Hematopoietic multipotent progenitor cell treated with erythropoietin and hydrocortisone succinate and interleukin-3 and kit ligand, for 15 days (in vitro differentiated cells): ENCODE measurements around the gene P2RX7.
A peak's percentile ranks its signal among the peaks of the same experiment; 100 is the strongest.

ENCODE experiments used
- DNase-seq: peaks from one replicate; pipeline ENCODE4 v3.0.0-alpha.2; 2015; ENCODE audit warnings: low spot score

The P2RX7 gene

DNA sequence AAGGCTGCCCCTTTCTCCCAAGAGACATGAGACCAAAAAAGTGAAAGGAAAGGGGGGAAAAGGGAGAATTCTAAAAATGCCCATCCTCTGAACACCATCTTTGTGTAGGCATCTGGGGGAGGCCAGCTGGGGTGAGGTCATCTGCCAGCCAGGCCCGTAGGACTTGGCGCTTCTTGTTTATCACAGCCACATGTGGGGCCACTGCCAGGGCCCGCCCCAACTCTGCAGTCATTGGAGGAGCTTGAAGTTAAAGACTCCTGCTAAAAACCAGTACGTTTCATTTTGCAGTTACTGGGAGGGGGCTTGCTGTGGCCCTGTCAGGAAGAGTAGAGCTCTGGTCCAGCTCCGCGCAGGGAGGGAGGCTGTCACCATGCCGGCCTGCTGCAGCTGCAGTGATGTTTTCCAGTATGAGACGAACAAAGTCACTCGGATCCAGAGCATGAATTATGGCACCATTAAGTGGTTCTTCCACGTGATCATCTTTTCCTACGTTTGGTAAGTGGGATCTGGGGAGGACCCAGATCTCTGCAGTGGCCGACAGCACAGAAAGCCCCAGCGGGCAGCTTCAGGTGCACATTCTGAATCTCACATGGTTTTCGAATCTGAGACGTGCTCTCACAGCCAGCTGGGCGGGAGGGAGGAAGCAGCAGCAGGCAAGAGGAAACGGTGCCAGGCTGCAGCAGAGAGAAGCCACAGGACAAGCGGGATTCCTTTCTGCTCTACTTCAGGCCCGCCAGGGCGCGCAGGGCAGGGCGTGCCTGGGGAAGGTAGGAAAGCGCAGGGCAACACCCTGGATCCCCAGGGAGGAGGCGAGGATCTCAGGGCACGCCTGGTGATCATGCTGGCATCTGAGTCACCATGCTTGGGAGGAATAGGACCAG, at the start of gene P2RX7:
Gene P2RX7, plus strand, starts transcription at position 276 of the 881 bp plus-strand sequence. Its CDS starts 95 bp downstream, at position 371.
- peak; percentile 40 for DNase-seq

DNA sequence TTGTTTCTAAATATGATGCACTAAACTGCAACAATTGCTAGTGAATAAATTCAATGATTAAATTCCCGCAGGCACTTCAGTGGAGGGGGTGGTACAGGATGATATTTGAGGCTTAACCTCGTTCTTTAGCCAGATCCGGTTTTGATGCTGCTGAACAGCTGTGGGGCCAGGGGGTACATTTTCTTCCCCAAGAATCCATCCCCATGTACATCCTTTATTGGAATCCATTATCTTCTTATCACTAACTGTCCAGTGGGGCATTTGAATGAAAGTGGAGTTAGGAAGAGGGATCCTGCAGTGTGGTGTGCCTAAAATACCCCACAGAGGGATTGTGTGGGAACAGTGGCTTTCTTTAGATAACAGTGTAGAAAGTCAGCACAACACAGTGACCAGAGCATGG, 48.4 kb upstream of the P2RX7 start:
- DNase-seq: no peak

DNA sequence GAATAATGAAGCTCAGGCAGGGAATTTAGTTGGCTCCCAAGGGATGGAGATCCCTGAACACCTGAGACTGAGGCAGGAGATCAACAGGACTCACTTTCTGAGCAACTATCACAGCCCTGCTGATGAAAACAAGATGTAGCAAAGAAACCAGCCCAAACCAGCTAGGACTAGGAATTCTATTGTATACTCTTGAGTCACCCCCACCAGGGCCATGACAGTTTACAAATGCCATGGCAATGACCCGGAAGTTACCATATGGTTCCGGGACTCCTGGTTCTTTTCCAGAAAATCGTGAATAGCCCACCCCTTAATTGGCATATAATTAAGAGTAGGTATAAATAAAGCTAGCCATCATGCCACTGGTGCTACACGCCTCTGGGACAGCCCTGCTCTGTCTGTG, 47.6 kb upstream of the P2RX7 start:
- no peak for DNase-seq

- DNase-seq: no peak
Observed at GRCh38 chr12:121085506-121086353, 46.9 kb upstream of the P2RX7 start.

DNA sequence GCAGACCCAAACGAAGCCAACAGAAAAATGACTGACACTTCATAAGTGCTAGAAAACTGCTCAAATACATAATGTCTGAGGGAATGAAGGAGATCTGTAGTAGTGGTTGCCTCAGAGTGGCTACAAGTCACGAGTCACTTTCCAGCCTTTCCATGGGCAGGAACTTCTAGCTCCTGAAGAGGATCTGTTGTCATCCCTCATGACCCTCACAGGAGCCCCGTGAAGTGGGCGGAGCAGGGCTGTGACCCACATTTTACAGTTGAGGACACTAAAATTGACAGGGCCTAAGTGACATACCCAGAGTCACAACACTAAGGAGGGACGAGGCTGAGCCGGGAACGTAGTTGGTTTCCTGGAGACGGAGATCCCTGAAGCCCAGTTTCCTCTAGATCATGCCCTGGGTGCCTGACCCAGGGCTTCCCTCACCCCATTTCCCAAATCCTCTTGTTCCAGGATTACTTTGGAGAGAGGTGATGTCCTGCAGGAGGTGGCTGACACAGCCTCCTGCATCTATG, 45.8 kb upstream of the P2RX7 start:
- no peak for DNase-seq

GRCh38 chr12:121087467-121088194, 45.0 kb upstream of the P2RX7 start:
- DNase-seq: no peak

- DNase-seq: no peak
Observed at GRCh38 chr12:121088195-121088585, 44.5 kb upstream of the P2RX7 start.

DNA sequence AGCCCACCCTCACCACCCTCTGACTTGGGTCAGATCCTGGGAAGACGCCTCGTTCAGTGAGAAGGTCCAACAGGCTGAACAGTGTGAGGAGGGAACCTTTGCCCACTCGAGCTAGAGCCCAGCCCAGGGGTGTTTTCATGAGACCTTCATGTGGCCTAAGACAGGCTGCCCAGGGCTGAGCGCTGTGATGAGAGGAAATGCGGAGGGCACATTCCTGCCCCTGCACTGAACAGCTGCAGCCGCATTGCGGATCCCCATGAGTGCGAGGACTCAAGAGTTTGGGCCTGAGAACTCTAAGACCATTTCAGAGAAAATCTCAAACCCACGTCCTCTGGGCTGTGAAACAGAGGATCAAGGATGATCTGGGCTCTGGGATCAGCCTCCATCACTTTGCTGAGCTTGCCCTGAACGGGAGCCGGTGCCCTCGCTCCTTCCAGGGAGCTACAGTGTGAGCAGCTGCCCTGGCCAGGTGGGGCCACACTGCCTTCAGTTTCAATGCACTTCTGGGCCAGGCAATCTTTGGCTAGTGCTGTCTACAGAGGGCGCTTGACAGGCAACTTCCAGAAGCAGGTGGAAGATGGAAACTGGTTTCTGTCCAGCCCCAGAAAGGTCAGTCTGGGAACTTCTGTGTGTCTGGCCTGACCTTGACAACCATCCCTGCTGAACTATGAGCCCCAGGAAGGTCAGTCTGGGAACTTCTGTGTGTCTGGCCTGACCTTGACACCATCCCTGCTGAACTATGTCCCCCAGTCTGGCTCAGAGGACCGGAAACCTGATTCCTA, 43.5 kb upstream of the P2RX7 start:
- no peak for DNase-seq

DNA sequence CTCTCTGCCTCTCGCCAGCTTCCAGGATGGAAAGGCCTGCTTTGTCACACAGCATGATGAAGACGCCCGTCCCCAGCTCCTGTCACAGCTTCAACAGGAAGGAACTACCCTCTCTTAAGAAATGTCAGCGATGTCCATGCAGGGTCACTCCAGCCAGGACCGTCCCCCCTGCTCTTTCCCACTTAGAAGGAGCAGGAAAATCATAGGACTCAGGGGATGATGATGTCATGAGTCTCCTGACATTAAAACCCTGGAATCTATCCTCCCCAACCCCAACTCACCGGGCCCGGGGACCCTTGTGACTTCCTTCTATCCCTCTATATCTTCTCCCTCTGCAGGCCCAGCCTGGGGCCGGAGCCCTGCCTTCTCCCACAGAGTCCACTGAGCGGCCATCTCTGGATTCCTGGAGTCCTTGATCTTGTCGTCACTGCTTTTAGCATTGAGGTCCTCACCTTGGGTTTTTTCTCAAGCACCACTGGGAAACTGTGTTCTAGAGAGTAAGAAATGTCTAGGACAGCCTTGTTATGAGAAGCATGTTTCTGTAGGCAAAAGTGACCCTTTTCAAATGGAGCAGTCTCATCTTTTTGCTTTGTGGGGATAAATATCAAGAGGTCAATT, 42.8 kb upstream of the P2RX7 start:
- no peak for DNase-seq

DNA sequence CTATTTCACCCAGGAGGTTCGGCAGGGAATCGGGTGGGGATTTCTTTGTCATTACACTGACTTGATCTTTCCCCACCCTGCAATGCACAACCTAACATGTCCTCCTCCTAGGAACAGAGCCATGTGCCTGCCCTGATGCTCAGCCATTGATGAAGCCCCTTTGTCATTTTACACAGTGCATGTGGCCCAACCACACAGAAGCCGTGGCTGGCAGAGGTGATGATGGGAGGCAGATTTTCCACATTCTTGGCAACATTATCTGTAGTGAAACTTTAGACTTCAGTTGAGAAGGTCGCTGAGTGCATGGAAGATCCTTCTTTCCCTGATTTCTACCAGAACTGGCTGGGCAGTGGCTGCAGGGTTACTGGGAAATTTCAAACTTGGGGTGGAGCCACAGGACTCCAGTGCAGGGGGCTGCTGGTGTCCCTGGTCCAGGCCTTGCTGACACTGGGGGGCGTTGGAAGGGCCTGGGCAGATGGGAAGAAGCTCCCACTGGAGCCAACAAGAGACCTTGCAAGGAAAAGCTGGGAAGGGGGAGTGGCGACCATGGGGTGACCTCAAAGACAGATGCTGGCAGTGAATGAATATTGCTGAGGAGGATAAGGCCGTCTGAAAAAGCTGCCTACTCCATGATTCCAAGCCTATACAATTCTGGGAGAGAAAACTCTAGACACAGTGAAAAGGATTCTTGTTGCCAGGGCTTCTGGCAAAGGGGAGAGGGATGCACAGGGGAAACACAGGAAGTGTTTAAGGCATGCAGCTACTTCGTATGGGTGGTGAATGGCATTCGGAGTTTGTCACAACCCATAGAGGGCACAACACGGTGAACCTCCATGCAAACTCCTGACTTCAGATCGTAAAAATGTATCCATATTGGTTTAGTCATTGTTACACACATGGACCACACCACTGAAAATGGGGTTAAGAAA, 41.8 kb upstream of the P2RX7 start:
- no peak for DNase-seq

GRCh38 chr12:121092034-121092433, 40.6 kb upstream of the P2RX7 start:
- DNase-seq: no peak

GRCh38 chr12:121093487-121093891, 39.2 kb upstream of the P2RX7 start:
- no peak for DNase-seq

GRCh38 chr12:121095544-121096198, 37.0 kb upstream of the P2RX7 start:
- peak; percentile 34 for DNase-seq

- no peak for DNase-seq
Observed at GRCh38 chr12:121096199-121096798, 36.4 kb upstream of the P2RX7 start.

DNA sequence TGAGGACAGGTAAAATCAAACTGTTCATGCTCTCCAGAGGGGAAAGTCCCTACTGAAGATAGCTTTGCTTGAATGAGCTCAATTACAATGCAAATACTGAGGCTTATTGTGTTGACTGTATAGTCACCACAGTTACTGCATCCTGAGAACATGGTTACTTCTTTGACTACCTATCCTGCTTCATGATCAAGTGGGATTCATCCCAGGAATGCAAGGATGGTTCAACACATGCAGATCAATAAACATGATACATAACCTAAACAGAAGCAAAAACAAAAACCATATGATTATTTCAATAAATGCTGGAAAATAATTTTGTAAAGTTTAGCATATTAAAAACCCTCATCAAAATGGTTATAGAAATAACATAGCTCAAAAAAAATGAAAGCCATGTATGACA, 32.9 kb upstream of the P2RX7 start:
- DNase-seq: no peak

DNA sequence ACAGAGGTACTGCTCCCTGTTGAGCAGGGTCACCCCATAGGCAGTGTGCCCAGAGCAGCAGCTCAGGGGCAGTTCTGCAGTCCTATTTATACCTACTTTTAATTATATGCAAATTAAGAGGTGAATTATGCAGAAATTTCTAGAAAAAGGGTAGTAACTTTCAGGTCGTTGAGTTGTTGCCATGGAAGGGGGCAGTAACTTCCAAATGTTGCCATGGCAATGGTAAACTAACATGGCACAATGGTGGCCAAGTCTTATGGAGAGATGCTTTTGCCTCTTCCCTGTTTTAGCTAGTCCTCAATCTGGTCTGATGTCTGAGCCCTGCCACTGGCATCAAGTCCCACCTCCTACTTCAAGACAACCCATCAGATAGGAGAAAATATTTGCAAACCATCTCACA, 30.4 kb upstream of the P2RX7 start:
- DNase-seq: no peak

- DNase-seq: no peak
Observed at GRCh38 chr12:121107681-121108080, 25.0 kb upstream of the P2RX7 start.

- no peak for DNase-seq
Observed at GRCh38 chr12:121108492-121108891, 24.2 kb upstream of the P2RX7 start.
